CD4-positive, alpha-beta T cell treated with Interleukin-1 beta for 1 hour (primary cell): ENCODE results near the gene GBX2.

Experiments
- DNase-seq, 2 donors: peaks; one replicate each; pipeline ENCODE4 v3.0.0-alpha.2; 2020 to 2022

Gene GBX2

GRCh38 chr2:236166796-236167296 is 1.3 kb downstream of the GBX2 start:
- DNase-seq = no peak

DNA sequence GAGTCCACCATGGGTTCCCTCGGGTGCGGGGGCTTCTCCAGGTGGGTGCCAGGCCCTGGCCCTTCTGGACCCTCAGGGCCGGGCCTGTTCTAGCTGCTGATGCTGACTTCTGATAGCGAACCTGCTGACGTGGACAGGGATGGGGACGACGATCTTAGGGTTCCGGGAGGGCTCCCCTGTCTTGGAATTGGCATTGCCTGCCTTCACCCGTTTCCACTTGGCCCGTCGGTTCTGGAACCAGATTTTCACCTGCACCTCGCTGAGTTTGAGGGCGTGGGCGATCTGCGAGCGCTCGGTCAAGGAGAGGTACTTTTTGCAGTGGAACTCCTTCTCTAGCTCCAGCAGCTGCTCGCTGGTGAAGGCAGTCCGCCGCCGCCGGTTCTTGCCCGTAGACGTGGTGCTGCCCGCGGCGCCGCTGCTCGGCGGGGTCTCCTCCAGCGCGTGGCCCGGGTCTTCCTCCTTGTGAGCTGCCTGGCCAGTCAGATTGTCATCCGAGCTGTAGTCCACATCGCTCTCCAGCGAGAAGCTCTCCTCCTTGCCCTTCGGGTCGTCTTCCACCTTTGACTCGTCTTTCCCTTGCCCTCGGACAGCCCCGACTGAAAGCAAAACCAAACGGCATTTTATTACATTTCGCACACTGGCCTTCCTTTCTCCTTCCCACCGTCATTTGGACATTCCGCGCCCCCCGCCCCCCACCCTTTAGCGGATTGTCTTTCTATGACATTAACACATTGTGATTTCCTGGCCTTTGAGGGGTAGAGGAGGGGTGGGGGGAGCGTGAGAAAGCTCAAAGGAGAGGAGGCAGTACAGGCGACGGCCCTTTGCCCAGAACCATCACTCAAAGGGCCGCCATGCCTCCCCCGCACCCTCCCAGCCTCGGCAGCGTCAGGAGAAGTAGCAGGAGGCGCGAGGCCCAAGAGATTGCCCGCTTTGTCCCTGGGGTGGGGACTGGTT is 2.1 kb downstream of the GBX2 start:
- DNase-seq = no peak

- no peak for DNase-seq
Observed at GRCh38 chr2:236164925-236165841, 3.0 kb downstream of the GBX2 start.

GRCh38 chr2:236164201-236164924 is 3.8 kb downstream of the GBX2 start:
- no peak for DNase-seq

DNA sequence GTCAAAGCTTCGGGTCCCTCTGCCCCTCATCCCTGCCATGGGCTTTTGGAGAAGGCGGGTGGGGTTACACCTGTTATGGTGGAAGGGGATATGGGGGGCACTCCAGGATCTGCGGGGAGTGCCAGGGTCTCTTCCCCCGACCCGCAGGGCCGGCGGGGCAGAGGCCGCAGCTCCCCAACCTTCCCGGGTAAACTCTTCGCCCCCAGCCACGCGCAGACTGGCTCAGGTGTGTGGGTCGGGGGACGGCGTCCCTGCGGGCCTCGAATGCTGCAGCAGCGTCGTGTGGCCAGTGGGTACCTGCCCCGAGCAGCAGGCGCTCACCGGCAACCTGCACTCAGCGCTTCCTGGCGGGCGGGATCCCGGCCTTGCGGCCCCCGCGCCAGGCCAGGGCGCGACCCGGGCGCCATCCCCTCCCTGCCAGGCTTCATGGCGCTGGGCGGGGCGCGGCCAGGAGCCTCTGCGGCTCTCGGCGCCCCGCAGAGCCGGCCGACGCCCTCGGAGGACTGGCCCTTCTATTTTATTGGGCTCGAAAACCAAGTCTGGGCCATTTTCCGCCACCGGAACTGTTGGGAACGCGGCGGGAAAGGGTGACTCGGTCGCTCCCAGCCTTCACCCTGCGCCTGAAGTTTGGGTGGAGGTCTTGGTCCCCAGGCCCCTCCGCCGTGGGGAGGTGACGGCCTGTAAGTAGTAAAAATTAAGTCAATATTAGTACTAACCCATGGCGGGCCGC is 4.5 kb downstream of the GBX2 start:
- no peak for DNase-seq

- DNase-seq = no peak
Observed at GRCh38 chr2:236162882-236163470, 5.2 kb downstream of the GBX2 start.

DNA sequence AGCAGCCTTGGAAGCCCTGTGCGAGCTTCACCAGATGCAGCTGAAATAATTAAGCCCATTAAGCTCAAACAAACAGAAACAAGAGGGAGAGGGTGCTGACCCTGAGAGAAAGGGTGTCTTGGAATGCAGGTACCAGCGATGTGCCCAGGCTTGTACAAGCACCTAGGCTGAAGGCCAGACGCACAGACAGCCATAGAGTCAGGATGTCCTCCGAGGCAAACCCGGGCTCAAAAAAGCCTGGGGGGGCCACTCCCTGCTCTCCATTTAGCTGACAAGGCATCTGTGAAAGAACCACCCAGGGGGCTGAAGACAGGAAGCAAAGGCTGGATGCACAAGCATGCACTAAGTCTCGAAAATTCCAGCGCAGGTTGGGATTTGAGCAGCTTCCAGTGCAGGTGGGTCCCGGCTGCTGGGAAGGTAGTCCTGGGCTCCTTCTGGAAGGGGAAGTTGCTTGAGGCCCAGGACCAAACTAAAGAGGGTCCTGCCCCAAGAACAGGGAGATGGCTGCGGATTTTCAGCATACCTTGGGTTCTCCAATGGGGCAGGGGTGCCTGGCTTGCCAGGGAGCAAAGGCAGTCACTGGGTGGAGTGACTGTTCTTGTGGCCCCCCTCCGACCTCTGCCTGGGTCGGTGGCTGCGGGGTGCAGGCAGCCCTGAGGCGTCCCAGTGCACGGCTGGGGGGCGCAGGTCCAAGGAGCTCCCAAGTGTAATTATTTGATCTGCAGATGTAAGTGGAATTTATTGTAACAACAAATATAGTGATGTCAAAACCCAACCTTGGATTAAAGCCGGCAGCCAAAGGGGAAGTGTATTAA is 5.9 kb downstream of the GBX2 start:
- DNase-seq = no peak

- no peak for DNase-seq
Observed at GRCh38 chr2:236161531-236161930, 6.7 kb downstream of the GBX2 start.

GRCh38 chr2:236161082-236161462 is 7.1 kb downstream of the GBX2 start:
- no peak for DNase-seq

DNA sequence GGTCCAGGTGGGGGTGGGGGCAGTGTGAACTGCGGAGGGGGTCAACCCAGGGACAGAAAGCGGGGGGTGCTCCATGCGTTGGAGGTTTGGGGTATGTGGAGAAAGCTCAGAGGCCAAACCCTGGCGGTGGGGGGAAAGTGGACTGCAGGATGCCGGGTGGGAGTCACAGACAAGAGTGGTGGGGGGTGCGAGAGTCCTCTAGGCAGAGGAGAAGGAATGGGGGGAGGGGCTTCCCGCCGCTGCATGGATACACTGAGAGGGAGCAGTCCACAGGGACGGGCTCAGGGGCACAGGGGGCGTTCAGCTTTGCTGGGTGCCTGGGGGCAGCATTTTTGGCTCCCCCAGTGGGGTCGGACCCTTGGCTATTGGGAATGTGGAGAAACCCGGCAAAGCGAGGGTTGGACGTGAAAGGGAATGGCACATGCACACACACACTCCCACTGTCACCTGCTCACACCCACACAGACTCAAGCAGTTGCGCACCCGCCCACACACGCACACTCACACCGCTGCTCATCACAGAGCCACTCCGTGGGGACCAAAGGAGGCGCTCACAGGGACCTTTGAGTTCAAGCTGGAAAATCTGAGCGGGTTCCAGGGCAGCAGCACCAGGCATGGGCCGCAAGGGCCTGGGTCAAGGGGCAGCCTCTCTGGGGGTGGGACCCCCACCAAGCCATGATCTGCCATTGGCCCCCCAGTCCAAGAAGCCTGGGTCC is 7.7 kb downstream of the GBX2 start:
- DNase-seq = no peak

GRCh38 chr2:236159778-236160170 is 8.4 kb downstream of the GBX2 start:
- no peak for DNase-seq

- no peak for DNase-seq
Observed at GRCh38 chr2:236158969-236159777, 9.0 kb downstream of the GBX2 start.

DNA sequence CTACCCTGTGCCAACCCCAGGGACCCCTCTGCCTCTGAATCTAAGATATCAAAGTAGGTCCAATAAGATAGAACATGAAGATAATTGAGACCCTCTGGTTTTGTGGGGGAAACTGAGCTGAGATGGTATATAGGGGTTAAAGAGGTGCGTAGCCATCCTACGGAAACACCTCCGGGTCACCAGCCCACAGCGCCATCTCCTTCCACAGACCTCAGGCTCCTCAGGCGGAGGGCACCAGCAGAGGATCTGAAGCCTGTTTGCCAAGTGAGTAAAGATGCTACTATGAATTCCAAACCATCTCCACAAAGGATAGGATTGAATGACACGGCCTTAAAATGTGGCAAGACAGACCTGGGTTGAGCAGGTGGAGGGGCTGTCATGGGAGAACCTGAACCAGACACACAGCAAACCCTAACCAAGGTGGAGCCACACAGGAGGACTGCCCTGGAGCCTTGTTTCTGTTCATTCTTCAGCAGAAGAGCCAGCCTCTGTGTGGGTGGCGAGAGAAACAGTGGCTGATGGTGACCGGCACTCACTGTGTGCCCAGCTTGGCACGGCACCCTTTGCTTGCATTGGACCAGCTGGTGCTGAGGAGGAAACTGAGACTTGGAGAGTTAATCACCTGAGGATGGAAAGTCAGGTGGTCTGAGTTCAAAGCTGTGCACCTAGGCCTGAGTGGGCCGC is 10.2 kb downstream of the GBX2 start:
- no peak for DNase-seq

DNA sequence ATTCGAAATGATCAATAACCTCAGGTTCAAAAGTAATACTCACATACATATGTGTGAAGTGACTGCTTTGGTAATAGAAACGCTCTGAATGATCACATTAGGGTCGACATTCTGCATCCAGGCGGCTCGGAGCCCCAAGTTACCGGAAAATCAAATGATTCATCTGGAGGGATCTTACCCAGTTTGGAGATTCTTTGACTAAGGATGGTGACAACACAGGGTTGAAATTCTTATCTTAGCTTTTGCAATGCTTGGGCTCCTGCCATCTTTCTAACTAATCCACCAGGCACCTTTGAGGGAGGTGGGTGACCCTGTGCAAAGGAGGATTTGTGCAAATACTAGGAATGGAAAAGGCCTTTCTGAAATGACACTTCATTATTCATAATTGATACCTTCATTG is 10.8 kb downstream of the GBX2 start:
- DNase-seq = no peak

DNA sequence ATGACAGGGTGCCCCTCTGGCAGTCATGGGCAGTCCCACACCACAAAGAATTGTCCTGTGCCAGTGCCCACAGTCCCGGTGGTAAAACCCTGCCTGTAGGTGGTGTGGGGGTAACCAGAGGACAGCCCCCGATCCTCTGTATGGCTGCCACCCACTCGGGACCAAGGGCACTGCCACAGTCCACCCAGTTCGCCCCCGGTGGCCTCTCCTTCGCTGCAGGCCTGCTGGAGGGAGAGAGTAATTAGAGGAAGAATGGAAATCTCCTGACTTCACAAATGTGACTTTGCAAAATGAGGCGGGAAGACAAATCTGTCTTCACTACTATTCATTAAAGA is 11.4 kb downstream of the GBX2 start:
- DNase-seq = no peak

DNA sequence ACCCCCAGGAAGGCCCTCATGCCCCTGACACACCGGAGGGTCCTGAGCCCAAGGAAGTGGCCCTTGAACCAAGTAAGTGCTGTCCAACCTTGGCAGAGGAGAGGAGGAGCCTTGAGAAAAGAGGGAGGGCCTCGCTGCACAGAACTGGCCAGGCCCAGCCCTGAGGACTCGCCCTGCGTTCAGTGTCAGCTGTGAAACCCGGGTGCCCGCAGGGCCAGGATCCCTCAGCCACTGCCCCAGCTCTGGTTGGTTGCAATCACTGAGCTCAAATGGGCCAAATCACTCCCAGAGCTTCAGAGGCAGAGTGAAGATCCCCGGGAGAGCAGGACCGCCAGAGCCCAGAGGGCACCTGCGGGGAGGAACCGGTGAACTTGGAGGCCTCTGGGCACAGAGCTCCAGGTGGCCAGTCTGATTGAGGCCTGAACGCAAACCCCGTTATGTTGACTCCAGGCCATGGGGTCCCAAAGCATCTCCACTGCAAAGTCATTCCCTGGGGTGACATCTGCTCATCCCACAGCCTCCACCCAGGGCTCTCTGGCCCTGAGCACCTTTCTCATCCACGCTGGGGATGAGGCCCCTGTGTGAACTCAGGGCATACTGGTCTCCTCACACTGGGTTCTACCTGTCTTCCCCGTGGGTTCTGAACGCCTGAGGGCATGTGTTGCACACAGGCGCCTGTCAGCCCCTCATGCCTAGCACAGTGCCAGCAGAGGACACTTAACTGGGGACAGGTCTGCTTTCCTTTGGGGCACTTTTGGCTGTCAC is 11.9 kb downstream of the GBX2 start:
- no peak for DNase-seq

DNA sequence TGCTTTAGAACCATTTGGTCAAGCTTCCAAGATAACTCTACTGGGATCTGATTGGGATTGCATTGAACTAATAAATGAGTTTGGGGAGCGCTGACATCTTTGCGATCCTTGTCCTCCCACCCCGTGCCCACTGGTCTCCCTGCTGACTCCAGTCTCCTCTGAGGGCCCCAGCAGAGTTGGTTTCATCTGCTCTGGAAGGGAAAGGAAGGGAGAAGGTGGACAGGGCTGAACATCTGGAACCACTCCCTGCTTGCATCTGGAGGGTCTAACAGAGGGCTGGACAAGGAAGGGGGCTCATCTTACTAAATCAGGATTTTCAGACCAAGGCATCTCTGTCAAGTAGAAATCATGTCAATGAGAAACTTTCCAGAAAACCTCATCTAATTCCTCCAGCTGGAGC is 12.8 kb downstream of the GBX2 start:
- no peak for DNase-seq

- DNase-seq = no peak
Observed at GRCh38 chr2:236146436-236146835, 21.8 kb downstream of the GBX2 start.
